H1 (cell line): ENCODE data around the gene HID1. TPM values are rescaled to one million over a fixed set of nuclear protein-coding genes. Genes with fewer than 3 reads are reported as not detected.

Experiments used
- CTCF ChIA-PET: fragments of 300-600 bp; sonication (Branson Sonifier 250); formaldehyde crosslinking; loops from one replicate; lab custom pipeline; 2021; ENCODE audit not compliant: partially characterized antibody; lab: Charles Lee
- POLR2A ChIA-PET: fragments of 300-600 bp; sonication (Branson Sonifier 250); formaldehyde crosslinking; loops from one replicate; lab custom pipeline; 2021; ENCODE audit warnings: inconsistent platforms; ENCODE audit not compliant: partially characterized antibody; lab: Charles Lee
- DNase-seq, 2 experiments: peaks; one replicate each; pipeline versions ENCODE4 v3.0.0 to v3.0.0-alpha.2; 2010 to 2022; ENCODE audit warnings: low spot score in 2 of 2, low read depth in 1 of 2, mixed read lengths in 1 of 2
- FAIRE-seq: peaks from 2 replicates; lab custom pipeline; 2011; peaks lifted over from hg19 to GRCh38; lab: Jason Lieb, UNC
- H2AFZ ChIP-seq: 2 replicates; pipeline ENCODE4 v1.8.1; 2012; ENCODE audit warnings: low read length, inconsistent platforms
- H2AK5ac ChIP-seq: 2 replicates; pipeline ENCODE4 v1.6.1; 2013; ENCODE audit warnings: low read depth, low read length
- H2BK120ac ChIP-seq: replicated peaks from 2 replicates; pipeline ENCODE3; 2013; ENCODE audit warnings: low read depth, low read length, inconsistent platforms
- H2BK12ac ChIP-seq: 2 replicates; pipeline ENCODE4 v1.6.1; 2013; ENCODE audit warnings: low read depth, low read length
- H2BK15ac ChIP-seq: 2 replicates; pipeline ENCODE4 v1.6.1; 2013; ENCODE audit warnings: low read length
- H2BK20ac ChIP-seq: 2 replicates; pipeline ENCODE4 v1.6.1; 2013; ENCODE audit warnings: low read length
- H2BK5ac ChIP-seq: 2 replicates; pipeline ENCODE4 v1.6.1; 2013; ENCODE audit warnings: low read depth, low read length
- H3K14ac ChIP-seq: 2 replicates; pipeline ENCODE4 v1.6.1; 2013; ENCODE audit warnings: inconsistent platforms; ENCODE audit not compliant: insufficient read length
- H3K18ac ChIP-seq: 2 replicates; pipeline ENCODE4 v1.6.1; 2013; ENCODE audit warnings: low read length; ENCODE audit errors: extremely low read depth
- H3K23ac ChIP-seq: 2 replicates; pipeline ENCODE4 v1.6.1; 2013; ENCODE audit warnings: inconsistent platforms; ENCODE audit not compliant: insufficient read length
- H3K23me2 ChIP-seq: 2 replicates; pipeline ENCODE4 v1.6.1; 2013; ENCODE audit warnings: low read depth, low read length
- H3K27ac ChIP-seq: 2 replicates; pipeline ENCODE4 v1.6.1; 2011; ENCODE audit warnings: low read depth, low read length, inconsistent platforms
- H3K27me3 ChIP-seq, 4 experiments: replicated peaks in 1 of 4; 1 replicate in 1 of 4; 2 replicates in 3 of 4; pipeline versions ENCODE4 v1.6.1 to v1.8.1; 2011 to 2013; ENCODE audit warnings: low read length in 3 of 4, mild to moderate bottlenecking in 3 of 4, inconsistent platforms in 2 of 4, mixed read lengths in 2 of 4, moderate library complexity in 1 of 4; ENCODE audit not compliant: control insufficient read depth in 3 of 4, insufficient read depth in 3 of 4; ENCODE audit errors: extremely low read depth in 1 of 4
- H3K36me3 ChIP-seq, 4 experiments: 2 replicates each; pipeline versions ENCODE4 v1.6.1 to v1.8.1; 2011 to 2013; ENCODE audit warnings: mild to moderate bottlenecking in 4 of 4, low read length in 3 of 4, moderate library complexity in 2 of 4, control low read depth in 1 of 4, inconsistent platforms in 1 of 4; ENCODE audit not compliant: insufficient read depth in 4 of 4, control insufficient read depth in 2 of 4
- H3K4ac ChIP-seq: replicated peaks from 2 replicates; pipeline ENCODE3; 2013; ENCODE audit warnings: low read length, low read depth, mixed read lengths, inconsistent platforms; ENCODE audit not compliant: insufficient read length
- H3K4me1 ChIP-seq, 4 experiments: replicated peaks in 1 of 4; 1 replicate in 1 of 4; 2 replicates in 3 of 4; pipeline versions ENCODE4 v1.6.1 to v1.8.1; 2011 to 2013; ENCODE audit warnings: low read length in 3 of 4, inconsistent platforms in 2 of 4, mixed read lengths in 1 of 4; ENCODE audit not compliant: insufficient read depth in 4 of 4, control insufficient read depth in 3 of 4
- H3K4me2 ChIP-seq, 2 experiments: 2 replicates each; pipeline versions ENCODE4 v1.6.1 to v1.8.1; 2011 to 2013; ENCODE audit warnings: low read depth in 2 of 2, low read length in 2 of 2, control low read depth in 1 of 2, inconsistent platforms in 1 of 2, mild to moderate bottlenecking in 1 of 2; ENCODE audit not compliant: insufficient read depth in 1 of 2
- H3K4me3 ChIP-seq, 4 experiments: fragments of 200-600, 300-600 bp in 1 of 4; sonication (generic), shearing (Covaris generic), sonication (Bioruptor Twin) in 1 of 4; 2 replicates each; pipeline versions ENCODE4 v1.5.1 to v1.8.1; 2011 to 2016; ENCODE audit warnings: low read length in 4 of 4, low read depth in 3 of 4, control low read depth in 2 of 4, inconsistent platforms in 2 of 4, mild to moderate bottlenecking in 2 of 4, mixed read lengths in 1 of 4, moderate library complexity in 1 of 4; ENCODE audit not compliant: insufficient read depth in 2 of 4; ENCODE audit errors: extremely low read depth in 1 of 4
- H3K56ac ChIP-seq: replicated peaks from 2 replicates; pipeline ENCODE3; 2013; ENCODE audit warnings: low read depth, mild to moderate bottlenecking, mixed read lengths, low read length, inconsistent platforms; ENCODE audit not compliant: insufficient read length
- H3K79me1 ChIP-seq: 2 replicates; pipeline ENCODE4 v1.6.1; 2013; ENCODE audit warnings: low read depth, low read length, control low read depth
- H3K79me2 ChIP-seq, 2 experiments: 2 replicates each; pipeline versions ENCODE4 v1.6.1 to v1.8.1; 2012 to 2013; ENCODE audit warnings: low read length in 2 of 2, mild to moderate bottlenecking in 2 of 2, inconsistent platforms in 1 of 2; ENCODE audit not compliant: insufficient read depth in 2 of 2, control insufficient read depth in 1 of 2
- H3K9ac ChIP-seq, 4 experiments: replicated peaks in 1 of 4; 1 replicate in 1 of 4; 2 replicates in 3 of 4; pipeline versions ENCODE4 v1.6.1 to v1.8.1; 2011 to 2013; ENCODE audit warnings: low read depth in 3 of 4, low read length in 3 of 4, control low read depth in 2 of 4, mild to moderate bottlenecking in 2 of 4, moderate library complexity in 2 of 4, inconsistent platforms in 1 of 4; ENCODE audit errors: extremely low read depth in 1 of 4
- H3K9me3 ChIP-seq, 2 experiments: 2 replicates each; pipeline versions ENCODE4 v1.6.1 to v1.8.1; 2012 to 2013; ENCODE audit warnings: mild to moderate bottlenecking in 2 of 2, moderate library complexity in 2 of 2, control low read depth in 1 of 2, inconsistent platforms in 1 of 2, low read depth in 1 of 2, low read length in 1 of 2, mixed read lengths in 1 of 2; ENCODE audit not compliant: insufficient read depth in 2 of 2
- H4K20me1 ChIP-seq, 2 experiments: replicated peaks in 1 of 2; 2 replicates each; pipeline versions ENCODE3 to v1.8.1; 2011 to 2013; ENCODE audit warnings: inconsistent platforms in 2 of 2, low read length in 2 of 2, mild to moderate bottlenecking in 1 of 2; ENCODE audit not compliant: insufficient read depth in 2 of 2, control insufficient read depth in 1 of 2
- H4K5ac ChIP-seq: 2 replicates; pipeline ENCODE4 v1.6.1; 2013; ENCODE audit warnings: low read length, low read depth, mixed read lengths, inconsistent platforms; ENCODE audit not compliant: insufficient read length
- H4K8ac ChIP-seq: 2 replicates; pipeline ENCODE4 v1.8.0; 2013; ENCODE audit warnings: mild to moderate bottlenecking, moderate library complexity, low read length, inconsistent platforms; ENCODE audit not compliant: insufficient read depth; ENCODE audit errors: extremely low read depth
- H4K91ac ChIP-seq: replicated peaks from 2 replicates; pipeline ENCODE3; 2013; ENCODE audit warnings: low read length, mixed read lengths, inconsistent platforms; ENCODE audit not compliant: insufficient read length
- CHD1 ChIP-seq: IDR thresholded peaks from 2 replicates; pipeline ENCODE4 v1.6.1; 2012; ENCODE audit warnings: low read depth, low read length, improper control_type of control experiment
- HDAC2 ChIP-seq, 2 experiments: fragments of 300-600 bp in 1 of 2; sonication (generic) in 1 of 2; IDR thresholded peaks; 2 replicates each; pipeline ENCODE4 v1.6.1; 2011 to 2012; ENCODE audit warnings: low read depth in 2 of 2, low read length in 2 of 2, mild to moderate bottlenecking in 2 of 2, moderate library complexity in 2 of 2, borderline replicate concordance in 1 of 2, inconsistent platforms in 1 of 2
- SIX5 ChIP-seq: IDR thresholded peaks from 2 replicates; pipeline ENCODE4 v1.6.1; 2011; ENCODE audit warnings: mild to moderate bottlenecking, low read depth, low read length
- WGBS, 2 experiments: shearing (Covaris generic) in 1 of 2; methylation state at CpG; one replicate each; pipeline versions ENCODE4 v1.1.6 to v1.1.7; 2013 to 2015; ENCODE audit warnings: low lambda C conversion rate in 2 of 2, mixed read lengths in 2 of 2, inconsistent platforms in 1 of 2, low coverage in 1 of 2, missing lambda C conversion rate in 1 of 2; ENCODE audit not compliant: insufficient replicate concordance in 2 of 2, insufficient coverage in 1 of 2, insufficient read length in 1 of 2; ENCODE audit errors: extremely low coverage in 1 of 2, missing lambda C conversion rate in 1 of 2; 5-methylcytosine and 5-hydroxymethylcytosine counted together
- polyA plus RNA-seq, 7 experiments: library from polyadenylated mRNA; depleted of rRNA in 3 of 7; stranded (reverse) in 5 of 7; unstranded in 2 of 7; fragments of >200 nt in 5 of 7; fragments of 200-250 nt in 2 of 7; gene quantifications; 1 replicate in 5 of 7; 2 replicates in 1 of 7; 4 replicates in 1 of 7; pipeline versions ENCODE4 v1.2.1 to v1.2.3, GENCODE V29; 2011 to 2013; ENCODE audit warnings: missing spikeins in 2 of 7, mixed read lengths in 2 of 7
- total RNA-seq: library from RNA; stranded (reverse); fragmentation: NEBNext Ultra II Directional; extraction: Animal tissue kit (Norgen Biotek cat#: 25700); gene quantifications from 2 replicates; pipeline ENCODE4 v1.2.1, GENCODE V29; 2021

Gene HID1
- total and polyA plus RNA-seq, 2 of the 8 experiments (the other 6 are each of a cell fraction or from before 2014, with no cell fraction given), result 15.1 to 25.9 TPM

DNA sequence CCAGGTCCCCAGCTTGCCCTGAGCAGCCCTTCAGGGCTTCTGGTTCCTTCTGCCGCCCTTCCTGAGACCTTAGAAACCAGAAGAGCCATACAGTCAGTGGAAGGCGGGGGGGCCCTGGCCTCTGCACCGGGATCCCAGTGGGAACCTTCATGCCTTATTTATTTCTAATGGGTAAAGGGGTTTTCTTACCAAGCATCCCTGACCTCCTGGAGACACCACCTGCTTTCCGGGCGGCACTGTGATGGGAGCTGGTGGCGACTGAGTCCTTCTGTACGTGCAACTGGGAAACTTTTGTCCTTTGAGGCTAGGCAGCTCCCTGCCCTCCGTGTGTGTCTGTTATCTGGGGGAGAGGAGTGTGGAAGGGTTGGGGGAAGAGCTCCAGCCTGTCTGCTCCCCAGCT is 32.7 kb upstream of the HID1 start:
- 97% methylated on average over 7 of the region's 8 CpGs; no CpG with 5 or more reads in 1 of the 2 experiments for WGBS, 2 experiments

More for the DNA sequence above, 32.7 kb upstream of the HID1 start:
- H3K4ac ChIP-seq, result no peak overlapping the region
- H4K20me1 ChIP-seq, result peaks cover 0 to 4% of the 10 kb centered on the region in 2 experiments
- H3K4me3 ChIP-seq, result no peak overlapping the region
- no peak for FAIRE-seq
- no peak overlapping the region for H3K14ac ChIP-seq
- no peak overlapping the region for H2BK5ac ChIP-seq
- CTCF ChIA-PET, result interaction anchor here (0.9 to 20.3 kb wide), 9 partner anchors 10 to 43 kb away, joined by 3 to 345 read pairs (median 6); partner anchors contain the start of gene CDR2L
- H2AFZ ChIP-seq, result no peak overlapping the region
- H3K9me3 ChIP-seq, result no peaks in the 10 kb centered on the region
- H2AK5ac ChIP-seq, result no peak overlapping the region
- H3K79me2 ChIP-seq, result no peaks in the 10 kb centered on the region
- no peak for DNase-seq
- no peak overlapping the region for H3K9ac ChIP-seq
- no peak overlapping the region for H3K27ac ChIP-seq
- no peaks in the 10 kb centered on the region for H3K27me3 ChIP-seq
- H2BK15ac ChIP-seq, result no peak overlapping the region
- H4K91ac ChIP-seq, result no peak overlapping the region
- TF ChIP-seq SIX5 (no peak), HDAC2 (IDR thresholded peaks at IDR 0.05; ENCODE audit: borderline replicate concordance in 1 of 2, low read depth in 2 of 2, low read length in 2 of 2) (no peak), CHD1 (no peak)
- no peak overlapping the region for H4K5ac ChIP-seq
- H3K36me3 ChIP-seq, result peaks cover 4 to 28% (median 19%) of the 10 kb centered on the region in 4 experiments; a peak in 5 of 8 replicates
- no peak overlapping the region for H3K18ac ChIP-seq
- no peaks in the 10 kb centered on the region for H3K4me1 ChIP-seq
- no peaks in the 10 kb centered on the region for H3K23me2 ChIP-seq
- H2BK120ac ChIP-seq, result no peak overlapping the region
- H3K4me2 ChIP-seq, result no peak overlapping the region
- H3K56ac ChIP-seq, result no peak overlapping the region
- no peak overlapping the region for H3K23ac ChIP-seq
- H2BK12ac ChIP-seq, result no peak overlapping the region
- H3K79me1 ChIP-seq, result no peaks in the 10 kb centered on the region
- POLR2A ChIA-PET, result interaction anchor here (1.1 to 3.2 kb wide), 2 partner anchors 8 to 10 kb away, joined by 3 to 27 read pairs; partner anchors contain the start of gene MRPL58
- no peak overlapping the region for H4K8ac ChIP-seq
- no peak overlapping the region for H2BK20ac ChIP-seq
